Sigmoid colon (tissue), 3 donors: ENCODE results near the gene CHERP.

Experiments
- POLR2A ChIP-seq, 2 donors: fragments of 450-650 bp; IDR thresholded peaks; one replicate each; pipeline ENCODE4 v1.6.1; 2016; ENCODE audit warnings: antibody characterized with exemption in 2 of 2, mild to moderate bottlenecking in 2 of 2, moderate library complexity in 2 of 2
- TF ChIP-seq, protein P1 (sequence below), 4 experiments: fragments of 450-650 bp in 3 of 4; fragments of 200-600 bp in 1 of 4; IDR thresholded peaks; one replicate each; pipeline ENCODE4 v1.5.1; 2016 to 2019; ENCODE audit warnings: antibody characterized with exemption in 4 of 4, mild to moderate bottlenecking in 3 of 4, moderate library complexity in 2 of 4

DNA sequence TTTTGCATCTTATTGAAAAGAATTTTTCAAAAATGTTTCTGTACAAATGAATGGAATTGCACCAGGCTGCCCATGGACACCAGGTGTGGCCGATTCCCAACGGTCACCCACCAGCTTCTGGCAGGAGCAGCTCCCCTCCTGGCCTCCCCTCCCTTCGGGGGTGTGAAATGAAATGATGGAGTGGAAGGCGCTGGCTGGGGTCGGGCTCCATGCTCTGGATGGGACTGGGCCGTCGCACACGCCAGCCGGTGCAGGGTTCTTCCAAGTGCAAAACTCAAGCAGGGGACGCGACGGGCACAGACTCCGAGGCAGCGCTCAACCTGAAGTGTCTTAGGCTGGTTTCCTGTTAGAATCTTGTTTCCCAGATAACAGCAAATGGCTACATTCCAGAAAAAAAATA is 24.2 kb downstream of the CHERP start:
- TF ChIP-seq, protein P1, sequence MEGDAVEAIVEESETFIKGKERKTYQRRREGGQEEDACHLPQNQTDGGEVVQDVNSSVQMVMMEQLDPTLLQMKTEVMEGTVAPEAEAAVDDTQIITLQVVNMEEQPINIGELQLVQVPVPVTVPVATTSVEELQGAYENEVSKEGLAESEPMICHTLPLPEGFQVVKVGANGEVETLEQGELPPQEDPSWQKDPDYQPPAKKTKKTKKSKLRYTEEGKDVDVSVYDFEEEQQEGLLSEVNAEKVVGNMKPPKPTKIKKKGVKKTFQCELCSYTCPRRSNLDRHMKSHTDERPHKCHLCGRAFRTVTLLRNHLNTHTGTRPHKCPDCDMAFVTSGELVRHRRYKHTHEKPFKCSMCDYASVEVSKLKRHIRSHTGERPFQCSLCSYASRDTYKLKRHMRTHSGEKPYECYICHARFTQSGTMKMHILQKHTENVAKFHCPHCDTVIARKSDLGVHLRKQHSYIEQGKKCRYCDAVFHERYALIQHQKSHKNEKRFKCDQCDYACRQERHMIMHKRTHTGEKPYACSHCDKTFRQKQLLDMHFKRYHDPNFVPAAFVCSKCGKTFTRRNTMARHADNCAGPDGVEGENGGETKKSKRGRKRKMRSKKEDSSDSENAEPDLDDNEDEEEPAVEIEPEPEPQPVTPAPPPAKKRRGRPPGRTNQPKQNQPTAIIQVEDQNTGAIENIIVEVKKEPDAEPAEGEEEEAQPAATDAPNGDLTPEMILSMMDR (IDR thresholded peaks at IDR 0.05), result no peak
- no peak for TF ChIP-seq POLR2A (IDR thresholded peaks at IDR 0.05)
